Measurements from ENCODE around the gene TSFM. TPM values are rescaled to one million over a fixed set of nuclear protein-coding genes. Genes with fewer than 3 reads are reported as not detected.

The TSFM gene
- total RNA-seq, result 10 to 100 TPM; 31.5 to 52.8 (median 50.2) TPM
- polyA plus RNA-seq, result 10 to 100 TPM; 39.5 to 74.3 (median 59.2) TPM
- long read RNA-seq, donor 1, transcript TSFM-204 (6 exons, 2,192 nt), result major isoform, 20 of 26 reads
- long read RNA-seq, donor 1, partial matches to known transcripts, result 2 of 26 reads
- long read RNA-seq, donor 1, other reads (novel, unspliced or antisense), result 0 of 26 reads
- long read RNA-seq, donor 2, transcript TSFM-204 (6 exons, 2,192 nt), result major isoform, 25 of 40 reads
- long read RNA-seq, donor 2, transcript TSFM-208 (6 exons, 651 nt), result minor isoform, 6 of 40 reads
- long read RNA-seq, donor 2, partial matches to known transcripts, result 1 of 40 reads
- long read RNA-seq, donor 2, other reads (novel, unspliced or antisense), result 7 of 40 reads

DNA sequence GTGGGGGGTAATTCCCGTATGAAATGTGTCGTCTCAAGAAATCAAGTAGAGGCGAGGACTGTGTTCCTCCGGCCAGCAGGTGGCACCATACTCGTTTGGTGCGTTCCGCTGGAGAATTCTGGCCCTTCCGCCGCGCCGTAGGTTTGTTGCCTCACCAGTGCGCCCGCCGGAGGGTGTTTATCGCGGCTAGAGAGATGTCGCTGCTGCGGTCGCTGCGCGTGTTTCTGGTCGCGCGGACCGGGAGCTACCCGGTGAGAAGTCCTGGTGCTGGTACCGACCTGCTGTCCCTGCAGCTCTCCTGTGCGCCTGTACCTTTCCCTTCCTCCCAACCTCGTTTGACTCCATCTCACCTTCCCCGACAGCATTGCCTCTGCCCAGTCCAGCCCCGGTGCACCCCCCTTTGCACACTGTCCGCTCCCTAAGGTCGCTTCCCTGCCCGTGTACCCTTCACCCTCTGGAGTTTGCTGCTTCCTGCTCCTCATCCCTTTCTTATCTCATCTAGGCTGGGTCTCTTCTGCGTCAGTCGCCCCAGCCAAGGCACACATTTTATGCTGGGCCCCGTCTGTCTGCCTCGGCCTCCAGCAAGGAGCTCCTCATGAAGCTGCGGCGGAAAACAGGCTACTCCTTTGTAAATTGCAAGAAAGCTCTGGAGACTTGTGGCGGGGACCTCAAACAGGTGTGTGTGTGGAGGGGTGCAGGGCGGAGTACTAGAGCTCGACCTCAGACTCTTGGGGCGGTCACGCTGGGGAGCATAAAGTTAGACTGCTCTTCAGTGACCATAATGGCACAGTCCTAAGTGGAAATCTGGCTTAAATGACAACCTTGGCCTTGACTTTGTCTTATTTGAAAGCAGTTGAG is at the start of gene TSFM:
Gene TSFM, plus strand, starts transcription at position 180 of the 858 bp plus-strand sequence. Its CDS starts 15 bp downstream, at position 195.
- Histone ChIP-seq H3K27me3 (ENCODE audit: insufficient read depth in 3 of 3, low read length in 2 of 3) (no peaks in the 10 kb centered on the region), H3K9me3 (no peaks in the 10 kb centered on the region), H3K36me3 (ENCODE audit: insufficient read depth in 1 of 2, low read depth in 1 of 2) (peaks cover 9 to 51% of the 10 kb centered on the region in 2 donors), H3K27ac (peak within 1 kb of the TSS; percentile 84), H3K4me3 (peak within 1 kb of the TSS; percentile 83), H3K4me1 (peaks cover 17% of the 10 kb centered on the region)
- WGBS, 3 donors, result 0 to 1% (median 1%) methylated on average over 43 to 45 of the region's 45 CpGs
- peak; percentile 88 for TF ChIP-seq CTCF (IDR thresholded peaks at IDR 0.05)
- DNase-seq (peak; percentile 98 to 99), ATAC-seq (peak; percentile 96 to 99 (median 98))
- intact Hi-C loops (cut with DNase I), result loop anchor here in 1 of 2 donors (1.0 kb wide), 1 partner anchor 122 kb away; no protein-coding TSS in a partner anchor

DNA sequence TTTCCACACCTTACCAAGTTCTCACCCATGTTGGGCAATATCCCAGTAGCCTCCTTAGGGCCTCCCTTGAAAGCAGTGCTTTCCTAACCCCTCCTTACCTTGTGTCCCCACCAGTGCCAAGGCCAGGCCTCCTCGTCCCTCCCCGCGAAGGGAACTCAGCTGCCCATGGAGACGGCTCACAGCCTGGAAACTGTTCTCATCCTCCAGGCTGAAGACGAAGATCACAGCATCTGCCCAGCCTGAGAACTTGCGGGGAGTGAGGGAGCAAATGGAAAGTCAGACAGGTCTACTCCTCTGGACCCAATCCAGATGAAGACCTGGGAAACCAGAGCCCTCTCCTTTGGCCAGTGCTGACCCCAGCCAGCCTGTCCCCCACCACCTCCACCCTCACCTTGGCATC is 48.7 kb upstream of the TSFM start:
- ATAC-seq, result no peak
- H3K36me3 ChIP-seq (ENCODE audit: insufficient read depth in 1 of 2, low read depth in 1 of 2), result no peaks in the 10 kb centered on the region

DNA sequence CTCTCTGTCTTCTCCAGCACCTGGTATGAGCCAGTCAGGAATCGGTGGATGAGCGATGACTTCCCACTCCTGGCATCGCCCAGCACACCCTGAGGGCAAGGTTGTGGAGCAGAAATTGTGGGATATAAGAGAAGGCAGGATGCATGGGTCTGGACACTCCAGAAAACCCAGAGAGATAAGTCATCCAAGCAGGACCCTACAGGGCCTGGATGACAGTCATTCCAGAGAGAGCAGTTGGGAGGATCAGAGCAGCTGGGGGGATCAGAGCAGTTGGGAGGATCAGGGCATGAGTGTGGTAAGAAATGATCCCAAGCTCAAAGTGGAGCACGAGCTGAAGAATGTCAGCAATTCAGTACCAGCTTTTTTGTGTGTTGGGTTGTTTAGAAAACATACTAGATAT is 48.0 kb upstream of the TSFM start:
- ATAC-seq, result no peak
- H3K4me3 ChIP-seq, result no peak overlapping the region
- H3K36me3 ChIP-seq (ENCODE audit: insufficient read depth in 1 of 2, low read depth in 1 of 2), result no peaks in the 10 kb centered on the region
- TF ChIP-seq CTCF (IDR thresholded peaks at IDR 0.05), result no peak
- H3K9me3 ChIP-seq, result no peaks in the 10 kb centered on the region
- H3K27me3 ChIP-seq (ENCODE audit: insufficient read depth in 3 of 3, low read length in 2 of 3), result peaks cover 0 to 58% (median 24%) of the 10 kb centered on the region in 3 donors
- H3K4me1 ChIP-seq, result peaks cover 25% of the 10 kb centered on the region
- DNase-seq, result no peak
- 79 to 84% (median 82%) methylated on average over 4 of the region's 4 CpGs for WGBS, 3 donors
- intact Hi-C loops (cut with DNase I), result no loop called here
- no peak overlapping the region for H3K27ac ChIP-seq

More for the DNA sequence above, 48.7 kb upstream of the TSFM start:
- WGBS, 3 donors, result 73 to 86% (median 82%) methylated on average over 6 of the region's 6 CpGs
- Histone ChIP-seq H3K27ac (no peak overlapping the region), H3K4me3 (no peak overlapping the region), H3K4me1 (peaks cover 25% of the 10 kb centered on the region), H3K27me3 (ENCODE audit: insufficient read depth in 3 of 3, low read length in 2 of 3) (peaks cover 0 to 51% (median 22%) of the 10 kb centered on the region in 3 donors), H3K9me3 (no peaks in the 10 kb centered on the region)
- no peak for TF ChIP-seq CTCF (IDR thresholded peaks at IDR 0.05)
- intact Hi-C loops (cut with DNase I), result no loop called here
- DNase-seq, result no peak

GRCh38 chr12:57735198-57735855 is 47.3 kb upstream of the TSFM start:
- Histone ChIP-seq H3K27me3 (ENCODE audit: insufficient read depth in 3 of 3, low read length in 2 of 3) (peaks cover 0 to 62% (median 24%) of the 10 kb centered on the region in 3 donors), H3K9me3 (no peaks in the 10 kb centered on the region), H3K4me1 (peaks cover 25% of the 10 kb centered on the region), H3K36me3 (ENCODE audit: insufficient read depth in 1 of 2, low read depth in 1 of 2) (no peaks in the 10 kb centered on the region), H3K4me3 (peak overlapping the region; percentile 65), H3K27ac (no peak overlapping the region)
- intact Hi-C loops (cut with DNase I), result no loop called here
- DNase-seq (no peak), ATAC-seq (peak in 2 of 4 donors; percentile 29 to 35)
- TF ChIP-seq CTCF (IDR thresholded peaks at IDR 0.05), result no peak
- 19 to 26% (median 21%) methylated on average over 7 to 8 of the region's 8 CpGs for WGBS, 3 donors
